ENCODE results near the gene SNRPA. TPM values are rescaled to one million over a fixed set of nuclear protein-coding genes. Genes with fewer than 3 reads are reported as not detected.
"Not testable (repeated sequence)": the region's sequence is repeated elsewhere in the genome, so short reads cannot be mapped to it uniquely, and the experiment has no call there.

Gene SNRPA
- total RNA-seq, 1 experiment from 2014 or later: 147 TPM

DNA sequence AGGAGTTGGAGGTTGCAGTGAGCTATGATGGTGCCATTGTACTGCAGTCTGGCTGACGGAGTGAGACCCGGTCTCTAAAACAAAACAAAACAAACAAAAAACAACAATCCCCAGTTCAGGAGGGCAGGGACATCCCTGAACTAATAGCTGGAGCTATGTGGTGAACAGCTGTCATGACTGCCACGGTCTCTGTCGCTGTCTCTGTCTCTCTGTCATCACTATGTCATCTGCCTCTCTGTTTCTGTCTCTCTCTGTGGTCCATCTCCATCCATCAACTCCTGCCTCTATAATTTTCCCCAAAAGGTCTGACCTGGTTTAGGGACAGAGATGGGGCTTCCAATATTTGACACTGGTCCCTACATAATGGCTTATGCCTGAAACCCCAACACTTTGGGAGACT, 26.7 kb upstream of the SNRPA start:
- Histone ChIP-seq H3K36me3 (ENCODE audit: low read depth) (peaks cover 37% of the 10 kb centered on the region), H4K20me1 (ENCODE audit: insufficient read depth) (peaks cover 29% of the 10 kb centered on the region), H3K9me2 (ENCODE audit: insufficient read depth) (no peaks in the 10 kb centered on the region), H3K79me2 (ENCODE audit: low read depth) (peaks cover 54% of the 10 kb centered on the region), H3K27me3 (ENCODE audit: insufficient read depth, low read depth) (no peaks in the 10 kb centered on the region), H3K4me2 (no peak overlapping the region), H3K9me3 (ENCODE audit: insufficient read depth, low read depth) (no peaks in the 10 kb centered on the region), H3K4me1 (replicated peaks; ENCODE audit: insufficient read depth) (peaks cover 26% of the 10 kb centered on the region), H3K4me3 (no peak overlapping the region), H2AFZ (no peak overlapping the region), H3F3A (ENCODE audit: insufficient read depth, low read depth) (0 out of 2 replicates have a peak, but pooled peaks cover 9% of the 10 kb centered on the region), H3K27ac (no peak overlapping the region)
- no TSS peak for BruUV-seq (replicated peaks)
- ChIA-PET POLR2A (ENCODE audit: unreplicated experiment) (interaction anchor here (0.6 kb wide), 1 partner anchor 104 kb away, joined by 5 read pairs; no protein-coding TSS in a partner anchor), CTCF (no interaction called here)
- DNase-seq: no peak
- TF ChIP-seq CTCF (conservative IDR thresholded peaks at IDR 0.05): no peak
- intact Hi-C loops (cut with micrococcal nuclease; ENCODE audit: unreplicated experiment): no loop called here

- Histone ChIP-seq H3K36me3 (ENCODE audit: low read depth) (peaks cover 42% of the 10 kb centered on the region), H3K4me3 (no peak overlapping the region), H3K27me3 (ENCODE audit: insufficient read depth, low read depth) (no peaks in the 10 kb centered on the region), H3K9me3 (ENCODE audit: insufficient read depth, low read depth) (no peaks in the 10 kb centered on the region), H3K4me2 (no peak overlapping the region), H3K27ac (no peak overlapping the region), H4K20me1 (ENCODE audit: insufficient read depth) (peaks cover 28% of the 10 kb centered on the region), H3K79me2 (ENCODE audit: low read depth) (peaks cover 49% of the 10 kb centered on the region), H3K4me1 (replicated peaks; ENCODE audit: insufficient read depth) (peaks cover 21% of the 10 kb centered on the region), H3K9me2 (ENCODE audit: insufficient read depth) (no peaks in the 10 kb centered on the region), H3F3A (ENCODE audit: insufficient read depth, low read depth) (0 out of 2 replicates have a peak, but pooled peaks cover 7% of the 10 kb centered on the region), H2AFZ (no peak overlapping the region)
- DNase-seq: no peak
- BruUV-seq (replicated peaks): no TSS peak
- ChIA-PET POLR2A (ENCODE audit: unreplicated experiment) (no interaction called here), CTCF (no interaction called here)
- no peak for TF ChIP-seq CTCF (conservative IDR thresholded peaks at IDR 0.05)
- no peak for TF ChIP-seq EZH2 (IDR thresholded peaks at IDR 0.05; ENCODE audit: low read depth)
- intact Hi-C loops (cut with micrococcal nuclease; ENCODE audit: unreplicated experiment): no loop called here
Measured at GRCh38 chr19:40724855-40725254, 26.1 kb upstream of the SNRPA start.

DNA sequence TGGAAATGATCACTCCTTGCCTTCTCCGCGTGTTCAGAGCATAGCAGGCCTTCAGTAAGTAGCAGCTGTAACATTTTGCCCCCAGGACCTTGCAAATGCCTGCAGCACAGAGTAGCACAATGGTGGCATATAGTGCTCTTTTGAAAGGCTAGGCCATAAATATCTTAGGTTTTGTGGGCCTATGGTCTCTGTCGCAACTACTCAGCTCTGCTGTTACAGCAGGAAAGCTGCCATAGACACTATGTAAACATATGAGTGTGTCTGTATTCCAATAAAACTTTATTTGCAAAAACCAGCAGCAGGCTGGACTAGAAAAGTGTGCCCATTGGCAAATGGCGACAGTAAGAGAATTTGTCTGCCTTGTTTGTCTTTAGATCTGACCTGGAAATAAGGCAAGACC, 24.7 kb upstream of the SNRPA start:
- Histone ChIP-seq H3K79me2 (ENCODE audit: low read depth) (peaks cover 34% of the 10 kb centered on the region), H3K4me1 (replicated peaks; ENCODE audit: insufficient read depth) (peaks cover 10% of the 10 kb centered on the region; the same call in 1 of the 2 replicates), H3K4me3 (no peak overlapping the region), H3K4me2 (no peak overlapping the region), H3F3A (ENCODE audit: insufficient read depth, low read depth) (0 out of 2 replicates have a peak, but pooled peaks cover 7% of the 10 kb centered on the region), H3K27me3 (ENCODE audit: insufficient read depth, low read depth) (no peaks in the 10 kb centered on the region), H3K9me3 (ENCODE audit: insufficient read depth, low read depth) (no peaks in the 10 kb centered on the region), H4K20me1 (ENCODE audit: insufficient read depth) (peaks cover 24% of the 10 kb centered on the region; the same call in 1 of the 2 replicates), H3K9me2 (ENCODE audit: insufficient read depth) (no peaks in the 10 kb centered on the region), H2AFZ (no peak overlapping the region), H3K36me3 (ENCODE audit: low read depth) (peaks cover 35% of the 10 kb centered on the region; the same call in 1 of the 2 replicates), H3K27ac (no peak overlapping the region)
- no TSS peak for BruUV-seq (replicated peaks)
- DNase-seq: no peak
- no peak for TF ChIP-seq CTCF (conservative IDR thresholded peaks at IDR 0.05)
- no peak for TF ChIP-seq EZH2 (IDR thresholded peaks at IDR 0.05; ENCODE audit: low read depth)
- POLR2A ChIA-PET (ENCODE audit: unreplicated experiment): interaction anchor here (0.7 kb wide), 1 partner anchor 10 kb away, joined by 9 read pairs; no protein-coding TSS in a partner anchor
- CTCF ChIA-PET: no interaction called here
- intact Hi-C loops (cut with micrococcal nuclease; ENCODE audit: unreplicated experiment): no loop called here

- POLR2A ChIA-PET (ENCODE audit: unreplicated experiment); CTCF ChIA-PET; H3K4me2 ChIP-seq; H3K27ac ChIP-seq; H2AFZ ChIP-seq; H3K27me3 ChIP-seq (ENCODE audit: insufficient read depth, low read depth); intact Hi-C loops (cut with micrococcal nuclease; ENCODE audit: unreplicated experiment); H3K9me3 ChIP-seq (ENCODE audit: insufficient read depth, low read depth); BruUV-seq (replicated peaks); H3K79me2 ChIP-seq (ENCODE audit: low read depth); H3F3A ChIP-seq (ENCODE audit: insufficient read depth, low read depth); DNase-seq; H3K4me1 ChIP-seq (replicated peaks; ENCODE audit: insufficient read depth); H3K4me3 ChIP-seq; H4K20me1 ChIP-seq (ENCODE audit: insufficient read depth); H3K9me2 ChIP-seq (ENCODE audit: insufficient read depth): not testable (repeated sequence)
- H3K36me3 ChIP-seq (ENCODE audit: low read depth): peaks cover 24% of the 10 kb centered on the region; the same call in 1 of the 2 replicates
Measured at GRCh38 chr19:40730065-40730464, 20.9 kb upstream of the SNRPA start.

DNA sequence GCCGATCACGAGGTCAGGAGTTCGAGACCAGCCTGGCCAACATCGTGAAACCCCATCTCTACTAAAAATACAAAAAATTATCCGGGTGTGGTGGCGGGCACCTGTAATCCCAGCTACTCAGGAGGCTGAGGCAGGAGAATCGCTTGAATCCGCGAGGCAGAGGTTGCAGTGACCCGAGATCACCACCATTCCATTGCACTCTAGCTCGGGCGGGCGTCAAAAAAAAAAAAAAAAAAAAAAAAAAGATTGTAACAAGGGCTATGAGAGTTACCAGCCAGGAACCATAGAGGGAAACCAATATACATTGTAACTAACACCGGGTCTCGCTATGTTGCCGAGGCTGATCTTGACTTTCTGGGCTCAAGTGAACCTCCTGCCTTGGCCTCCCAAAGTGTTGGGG, 18.7 kb upstream of the SNRPA start:
- CTCF ChIA-PET; POLR2A ChIA-PET (ENCODE audit: unreplicated experiment): not testable (repeated sequence)

More for the DNA sequence above, 18.7 kb upstream of the SNRPA start:
- H3K9me3 ChIP-seq (ENCODE audit: insufficient read depth, low read depth); H3K4me3 ChIP-seq; H3F3A ChIP-seq (ENCODE audit: insufficient read depth, low read depth); H3K4me2 ChIP-seq; BruUV-seq (replicated peaks); H4K20me1 ChIP-seq (ENCODE audit: insufficient read depth); H3K79me2 ChIP-seq (ENCODE audit: low read depth); H2AFZ ChIP-seq; H3K27me3 ChIP-seq (ENCODE audit: insufficient read depth, low read depth); intact Hi-C loops (cut with micrococcal nuclease; ENCODE audit: unreplicated experiment); H3K27ac ChIP-seq; DNase-seq; H3K9me2 ChIP-seq (ENCODE audit: insufficient read depth): not testable (repeated sequence)
- Histone ChIP-seq H3K36me3 (ENCODE audit: low read depth) (peaks cover 18% of the 10 kb centered on the region), H3K4me1 (replicated peaks; ENCODE audit: insufficient read depth) (peaks cover 15% of the 10 kb centered on the region)
